ACHN (cell line): Measurements from ENCODE around the gene SHISA6.

ENCODE experiments used
- DNase-seq: peaks from one replicate; pipeline ENCODE4 v3.0.0-alpha.2; 2015
- in situ Hi-C: cut with HindIII; loops from 2 replicates; pipeline ENCODE4 v1.10.0; 2017; ENCODE audit warnings: low sequenced_read_pairs, low pct_ligation_motif_present, low pct_unique_long_range_greater_than_20kb

Gene SHISA6

DNA sequence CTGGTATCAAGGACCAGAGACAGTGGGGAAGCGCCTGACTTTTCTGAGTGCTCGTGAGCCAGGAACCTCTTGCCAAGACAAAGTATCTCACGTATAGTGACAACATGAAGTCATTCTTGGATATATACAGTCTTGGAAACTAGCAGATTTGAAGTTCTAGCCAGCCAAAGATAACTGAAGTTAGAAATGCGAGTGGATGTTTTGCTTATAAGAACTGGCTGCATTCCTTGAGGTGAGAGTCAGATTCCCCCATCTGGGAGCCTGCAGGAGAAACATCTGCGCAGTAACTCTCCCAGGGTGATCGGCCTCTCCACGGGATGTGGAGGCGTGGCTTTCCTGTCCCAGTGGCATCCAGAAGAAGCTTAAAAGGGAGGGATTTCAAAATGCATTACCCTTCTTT, 89.8 kb downstream of the SHISA6 start:
- in situ Hi-C loops: no loop called here
- no peak for DNase-seq

DNA sequence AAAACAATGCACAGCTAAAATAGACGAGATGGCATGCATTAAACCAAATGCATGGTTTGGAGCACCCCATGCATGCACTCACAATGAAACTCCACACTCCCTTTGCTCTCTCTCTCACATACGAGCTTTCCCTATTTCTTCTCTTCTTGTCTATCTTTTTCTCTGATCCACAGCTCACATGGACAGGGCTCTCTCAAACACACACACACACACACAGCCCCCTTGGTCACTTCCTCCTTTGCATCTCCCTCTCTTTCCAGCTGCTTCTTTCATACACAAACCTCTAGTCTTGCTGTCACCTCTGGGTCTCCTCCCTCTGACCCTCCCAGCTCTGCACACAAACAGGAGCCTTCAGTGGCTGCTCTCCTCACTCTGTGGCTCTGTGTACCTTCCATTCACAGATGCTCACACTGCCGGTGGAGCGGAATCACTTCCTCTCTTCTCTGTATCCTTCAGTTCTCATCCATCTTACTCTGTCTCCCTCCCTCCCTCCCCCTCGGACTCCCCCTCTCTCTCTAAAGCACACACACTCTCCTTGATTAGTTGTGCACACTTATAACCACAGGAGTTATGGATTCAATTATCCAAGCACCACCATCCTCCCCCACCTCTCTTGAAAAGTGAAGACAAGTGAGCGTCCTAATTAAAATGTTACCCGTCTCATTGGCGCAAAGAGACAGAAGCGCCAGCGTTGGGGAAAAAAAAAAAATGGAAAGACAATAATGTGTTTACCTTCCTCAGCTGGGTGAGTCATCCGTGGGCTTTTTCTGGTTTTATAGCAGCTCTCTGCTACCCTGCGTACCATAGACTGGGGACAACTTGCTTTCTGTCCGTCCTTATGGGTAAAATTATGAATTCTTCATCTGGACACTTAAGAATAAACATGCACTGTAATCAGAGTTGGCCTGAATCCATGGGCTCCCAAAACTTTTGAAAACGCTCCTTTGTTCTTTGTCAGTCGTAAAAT, 90.8 kb downstream of the SHISA6 start:
- no peak for DNase-seq
- in situ Hi-C loops: no loop called here

DNA sequence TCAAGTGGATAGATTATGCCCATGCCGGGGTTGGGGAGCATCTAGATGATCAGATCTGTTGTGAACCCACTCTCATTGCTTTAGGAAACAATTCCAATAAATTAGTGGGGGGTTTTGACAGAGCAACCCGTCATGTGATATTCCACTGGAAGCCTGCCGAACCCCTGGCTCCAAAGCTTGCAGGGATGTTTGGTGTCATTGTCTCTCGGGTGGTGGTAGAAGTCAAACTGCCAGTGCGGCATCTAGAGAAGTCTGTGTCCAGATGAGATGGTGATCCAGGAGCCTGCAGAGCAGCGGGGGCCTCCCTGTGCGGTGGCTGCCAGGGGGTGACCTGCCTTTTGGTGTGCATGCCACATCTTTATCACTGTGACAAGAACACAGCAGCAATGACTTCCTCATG, 91.7 kb downstream of the SHISA6 start:
- DNase-seq: no peak
- in situ Hi-C loops: no loop called here

DNA sequence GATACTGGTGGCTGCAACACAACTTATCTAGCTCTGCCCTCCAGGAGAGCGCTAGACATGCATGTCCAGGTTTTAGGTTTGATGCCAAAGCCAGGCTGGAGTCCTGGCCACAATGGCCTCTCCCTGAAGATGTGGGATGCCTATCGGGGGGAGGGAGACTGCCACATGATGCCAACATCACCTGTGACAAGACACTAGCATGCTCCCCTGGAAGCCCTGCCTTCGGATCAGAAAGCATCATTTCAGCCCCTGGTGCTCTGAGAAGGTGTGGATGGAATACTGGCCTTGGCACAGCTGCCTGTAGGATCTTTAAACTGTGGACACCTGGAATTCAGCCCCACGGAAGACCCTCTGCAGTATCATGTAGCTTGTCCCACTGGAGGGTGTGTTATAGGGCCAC, 93.5 kb downstream of the SHISA6 start:
- in situ Hi-C loops: no loop called here
- DNase-seq: no peak

GRCh38 chr17:11336290-11336689, 95.3 kb downstream of the SHISA6 start:
- no peak for DNase-seq
- in situ Hi-C loops: no loop called here

- no peak for DNase-seq
- in situ Hi-C loops: no loop called here
Measured at GRCh38 chr17:11340803-11341202, 99.8 kb downstream of the SHISA6 start.

- in situ Hi-C loops: no loop called here
- no peak for DNase-seq
Measured at GRCh38 chr17:11342138-11342537, 101.1 kb downstream of the SHISA6 start.

DNA sequence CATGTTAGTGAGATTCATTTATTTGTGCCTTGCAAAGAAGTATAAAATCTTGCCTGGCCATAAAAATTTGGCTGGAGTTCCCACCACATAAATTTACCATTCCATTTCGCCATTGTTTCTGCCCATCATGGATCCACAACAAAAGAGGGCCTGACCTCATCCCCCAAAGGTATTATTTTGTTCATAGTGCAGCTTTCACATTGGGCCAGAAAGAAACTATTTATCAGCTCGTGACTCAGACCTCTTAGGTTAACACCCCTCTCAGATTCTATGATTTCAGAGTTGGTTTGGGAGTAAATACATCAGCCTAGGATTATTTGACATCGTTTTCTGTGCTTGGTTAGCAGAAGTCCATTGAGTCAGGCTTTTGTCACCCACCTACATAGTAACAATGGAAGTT, 108.1 kb downstream of the SHISA6 start:
- in situ Hi-C loops: no loop called here
- DNase-seq: no peak

DNA sequence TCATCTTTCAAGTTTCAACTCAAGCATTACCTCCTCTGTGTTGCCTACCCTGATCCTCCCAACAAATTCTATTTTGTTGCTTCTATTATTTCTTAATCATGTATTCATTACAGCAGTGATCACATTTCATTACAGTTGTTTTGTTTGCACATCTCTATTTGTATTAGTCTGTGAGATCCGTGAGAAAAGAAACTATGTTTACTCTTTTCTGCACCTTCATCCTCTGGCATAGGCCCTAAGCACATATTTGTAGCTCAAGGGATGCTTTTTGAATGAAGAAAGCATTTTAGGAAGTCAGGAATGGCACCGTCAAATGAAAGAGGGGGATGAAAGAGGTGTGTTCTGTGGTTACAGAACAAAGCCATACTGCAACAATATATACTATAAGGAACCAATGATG, 110.5 kb downstream of the SHISA6 start:
- in situ Hi-C loops: no loop called here
- DNase-seq: no peak

- in situ Hi-C loops: no loop called here
- no peak for DNase-seq
Measured at GRCh38 chr17:11353601-11354000, 112.6 kb downstream of the SHISA6 start.

GRCh38 chr17:11356371-11356770, 115.4 kb downstream of the SHISA6 start:
- in situ Hi-C loops: no loop called here
- DNase-seq: no peak

DNA sequence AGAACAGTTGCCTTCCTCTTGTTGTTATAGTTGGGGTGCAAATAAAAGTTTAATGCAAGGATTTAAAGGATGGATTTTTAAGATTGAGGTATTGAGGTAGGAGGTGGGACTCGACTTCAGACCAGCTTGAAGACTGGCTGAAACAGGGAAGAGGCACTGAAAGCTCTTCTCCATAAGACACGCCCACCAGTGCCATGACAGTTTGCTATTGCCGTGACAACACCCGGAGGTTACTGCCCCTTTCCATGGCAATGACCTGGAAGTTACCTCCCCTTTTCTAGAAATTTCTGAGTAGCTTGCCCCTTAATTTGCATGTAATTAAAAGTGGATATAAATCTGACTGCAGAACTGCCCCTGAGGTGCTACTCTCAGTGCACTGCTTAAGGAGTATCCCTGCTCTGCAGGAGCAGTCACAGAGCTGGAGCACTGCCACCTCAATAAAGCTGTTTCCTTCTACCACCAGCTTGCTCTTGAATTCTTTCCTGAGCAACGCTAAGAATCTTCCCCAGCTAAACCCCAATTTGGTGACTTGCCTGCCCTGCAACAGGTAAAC, 122.6 kb downstream of the SHISA6 start:
- DNase-seq: no peak
- in situ Hi-C loops: no loop called here

DNA sequence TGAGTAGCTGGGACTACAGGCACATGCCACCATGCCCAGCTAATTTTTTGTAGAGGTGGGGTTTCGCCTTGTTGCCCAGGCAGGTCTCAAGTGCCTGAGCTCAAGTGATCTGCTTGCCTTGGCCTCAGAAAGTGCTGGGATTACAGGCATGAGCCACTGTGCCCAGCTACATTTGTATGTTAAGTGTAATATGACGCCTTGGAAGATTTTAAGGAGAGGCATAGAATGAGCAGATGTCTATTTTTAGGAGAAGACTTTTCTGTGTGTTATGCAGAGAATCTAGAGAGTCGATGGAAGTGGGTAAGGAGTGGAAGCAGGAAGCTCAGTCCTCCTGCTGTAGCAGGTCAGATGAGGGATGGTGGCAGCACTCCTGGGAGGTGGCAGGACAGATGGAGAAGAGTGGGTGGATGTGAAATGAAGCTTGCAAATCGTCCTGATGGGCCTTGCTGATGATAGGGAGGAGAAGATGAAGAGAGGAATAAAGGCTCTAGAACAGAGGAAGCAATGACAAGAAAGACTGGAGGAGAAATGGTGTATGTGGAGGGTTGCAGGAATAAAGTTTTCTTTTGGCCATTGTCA, 125.3 kb downstream of the SHISA6 start:
- no peak for DNase-seq
- in situ Hi-C loops: no loop called here

GRCh38 chr17:11369575-11369974, 128.6 kb downstream of the SHISA6 start:
- in situ Hi-C loops: no loop called here
- DNase-seq: no peak

DNA sequence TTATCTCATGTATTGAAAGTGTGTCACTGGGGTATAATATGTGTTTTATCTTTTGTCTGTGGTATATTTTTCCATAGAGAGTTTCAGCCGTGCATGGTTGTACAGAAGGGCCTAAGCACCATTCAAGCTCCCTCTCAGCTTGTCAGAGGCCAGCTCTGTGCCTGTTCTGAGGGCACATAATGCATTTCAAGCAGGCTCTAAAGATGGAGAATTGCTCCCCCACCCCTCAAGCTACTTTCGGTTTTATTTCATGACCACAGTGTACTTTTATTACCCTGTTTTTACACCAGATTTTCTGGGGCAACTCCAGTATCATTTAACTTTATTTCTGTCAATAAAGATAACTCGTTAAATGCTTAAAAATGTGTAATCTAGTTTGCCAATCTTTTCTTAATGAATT, 131.7 kb downstream of the SHISA6 start:
- in situ Hi-C loops: no loop called here
- DNase-seq: no peak

- DNase-seq: no peak
- in situ Hi-C loops: no loop called here
Measured at GRCh38 chr17:11378506-11378905, 137.5 kb downstream of the SHISA6 start.

DNA sequence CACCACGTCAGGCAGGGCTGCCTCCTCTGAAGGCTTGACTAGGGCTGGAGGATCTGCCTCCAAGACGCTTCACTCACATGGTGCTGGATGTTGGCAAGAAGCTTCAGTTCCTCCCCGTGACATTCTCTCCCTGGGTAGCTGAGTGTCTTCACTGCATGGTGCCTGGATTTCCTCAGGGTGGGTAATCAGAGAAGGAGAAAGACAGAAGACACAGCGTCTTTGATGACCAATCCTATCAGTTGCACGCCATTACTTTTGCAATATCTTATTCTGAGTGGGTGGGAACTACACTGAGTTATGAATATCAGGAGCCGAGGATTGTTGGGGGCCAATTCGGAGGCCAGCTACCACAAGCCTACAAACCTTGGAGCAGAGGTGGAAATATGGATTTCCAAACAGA, 139.7 kb downstream of the SHISA6 start:
- in situ Hi-C loops: no loop called here
- no peak for DNase-seq

DNA sequence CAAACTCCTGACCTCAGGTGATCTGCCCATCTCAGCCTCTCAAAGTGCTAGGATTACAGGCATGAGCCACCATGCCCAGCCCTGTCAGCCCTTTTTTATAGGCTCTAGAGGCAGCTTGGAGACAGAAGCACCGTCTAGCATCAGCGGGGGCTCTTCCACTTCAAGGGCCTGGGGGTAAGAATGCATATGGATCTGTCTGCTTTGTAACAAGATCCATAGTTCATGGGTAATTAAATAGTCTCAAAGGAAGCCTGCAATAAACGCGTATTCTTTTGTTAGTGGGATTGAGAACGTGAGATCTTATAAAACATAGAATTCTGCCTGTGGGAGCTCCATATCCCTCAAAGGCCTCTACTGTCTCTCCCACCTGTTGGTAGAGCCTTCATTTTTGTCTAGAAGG, 142.1 kb downstream of the SHISA6 start:
- no peak for DNase-seq

GRCh38 chr17:11384131-11384530, 143.1 kb downstream of the SHISA6 start:
- DNase-seq: no peak
- in situ Hi-C loops: no loop called here

More for the DNA sequence above, 142.1 kb downstream of the SHISA6 start:
- in situ Hi-C loops: no loop called here

DNA sequence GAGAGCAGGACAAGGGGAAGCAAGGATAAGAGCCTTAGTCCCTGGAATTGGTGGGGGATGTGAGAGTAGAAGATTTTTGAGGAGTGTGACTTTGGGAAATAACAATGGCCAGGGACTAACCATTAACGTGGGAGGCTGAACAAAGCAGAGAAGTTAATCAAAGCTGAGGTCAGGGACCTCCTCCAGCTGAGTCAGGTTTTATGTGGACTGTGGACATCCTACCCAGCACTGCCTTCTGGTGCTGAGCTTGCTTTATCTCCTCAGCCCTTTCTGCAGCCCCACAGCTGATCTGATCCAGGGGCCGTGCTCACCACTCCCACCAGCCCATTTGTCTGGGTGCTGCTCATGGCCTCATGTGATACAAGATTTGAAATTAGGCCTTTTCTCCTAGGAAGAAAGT, 146.6 kb downstream of the SHISA6 start:
- in situ Hi-C loops: no loop called here
- DNase-seq: no peak
